ENCODE data around the gene BRAP. TPM values are rescaled to one million over a fixed set of nuclear protein-coding genes. Genes with fewer than 3 reads are reported as not detected.
"Not testable (repeated sequence)": the region's sequence is repeated elsewhere in the genome, so short reads cannot be mapped to it uniquely, and the experiment has no call there.

BRAP gene
- total RNA-seq, 1 donor from 2014 or later = 12.0 TPM

DNA sequence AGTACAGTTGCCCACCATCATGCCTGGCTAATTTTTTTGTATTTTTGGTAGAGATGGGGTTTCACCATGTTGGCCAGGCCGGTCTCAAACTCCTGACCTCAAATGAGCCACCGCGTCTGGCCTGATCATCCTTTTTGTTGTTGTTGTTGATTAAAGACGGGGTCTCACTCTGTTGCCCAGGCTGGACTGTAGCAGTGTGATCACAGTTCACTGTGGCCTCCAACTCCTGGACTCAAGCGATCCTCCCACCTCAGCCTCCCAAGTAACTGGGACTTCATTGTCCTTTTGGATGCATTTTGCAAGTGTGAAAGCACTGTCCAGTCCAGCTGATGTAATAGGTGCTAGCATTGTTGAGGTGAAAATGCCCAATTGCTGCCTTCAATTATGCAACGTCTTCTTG is 59.5 kb downstream of the BRAP start:
- no peaks in the 10 kb centered on the region for H3K4me1 ChIP-seq (ENCODE audit: control insufficient read depth in 3 of 3, insufficient read depth in 3 of 3, low read length in 3 of 3)
- no peaks in the 10 kb centered on the region for H3K9me3 ChIP-seq (ENCODE audit: control insufficient read depth in 3 of 3, low read length in 3 of 3)

GRCh38 chr12:111624540-111624939 is 61.2 kb downstream of the BRAP start:
- Histone ChIP-seq H3K4me1 (ENCODE audit: control insufficient read depth in 3 of 3, insufficient read depth in 3 of 3, low read length in 3 of 3) (no peaks in the 10 kb centered on the region), H3K4me3 (ENCODE audit: low read length in 3 of 3) (no peak overlapping the region), H3K9ac (ENCODE audit: low read depth in 1 of 3, low read length in 3 of 3) (no peak overlapping the region), H3K36me3 (ENCODE audit: control insufficient read depth in 3 of 3, insufficient read depth in 3 of 3, low read length in 3 of 3) (no peaks in the 10 kb centered on the region), H3K27ac (ENCODE audit: low read depth, low read length) (no peak overlapping the region), H3K27me3 (ENCODE audit: control insufficient read depth in 3 of 3, insufficient read depth in 3 of 3, low read length in 3 of 3) (no peaks in the 10 kb centered on the region), H3K9me3 (ENCODE audit: control insufficient read depth in 3 of 3, low read length in 3 of 3) (no peaks in the 10 kb centered on the region)

More for the DNA sequence above, 59.5 kb downstream of the BRAP start:
- Histone ChIP-seq H3K36me3 (ENCODE audit: control insufficient read depth in 3 of 3, insufficient read depth in 3 of 3, low read length in 3 of 3) (no peaks in the 10 kb centered on the region), H3K27ac (ENCODE audit: low read depth, low read length) (no peak overlapping the region), H3K9ac (ENCODE audit: low read depth in 1 of 3, low read length in 3 of 3) (no peak overlapping the region), H3K4me3 (ENCODE audit: low read length in 3 of 3) (no peak overlapping the region), H3K27me3 (ENCODE audit: control insufficient read depth in 3 of 3, insufficient read depth in 3 of 3, low read length in 3 of 3) (no peaks in the 10 kb centered on the region)

DNA sequence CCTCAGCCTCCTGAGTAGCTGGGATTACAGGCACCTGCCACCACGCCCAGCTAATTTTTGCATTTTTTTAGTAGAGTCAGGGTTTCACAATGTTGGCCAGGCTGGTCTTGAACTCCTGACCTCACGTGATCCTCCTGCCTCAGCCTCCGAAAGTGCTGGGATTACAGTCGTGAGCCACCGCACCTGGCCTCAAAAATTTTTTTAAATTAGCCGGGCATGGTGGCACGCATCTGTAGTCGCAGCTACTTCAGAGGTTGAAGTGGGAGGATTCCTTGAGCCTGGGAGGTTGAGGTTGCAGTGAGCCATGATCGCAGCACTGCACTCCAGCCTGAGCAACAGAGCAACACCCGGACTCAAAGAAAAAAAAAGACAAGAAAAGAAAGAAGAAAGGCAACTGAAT is 67.9 kb downstream of the BRAP start:
- H3K4me3 ChIP-seq (ENCODE audit: low read length in 3 of 3); H3K27me3 ChIP-seq (ENCODE audit: control insufficient read depth in 3 of 3, insufficient read depth in 3 of 3, low read length in 3 of 3); H3K36me3 ChIP-seq (ENCODE audit: control insufficient read depth in 3 of 3, insufficient read depth in 3 of 3, low read length in 3 of 3); H3K9ac ChIP-seq (ENCODE audit: low read depth in 1 of 3, low read length in 3 of 3); H3K9me3 ChIP-seq (ENCODE audit: control insufficient read depth in 3 of 3, low read length in 3 of 3); H3K4me1 ChIP-seq (ENCODE audit: control insufficient read depth in 3 of 3, insufficient read depth in 3 of 3, low read length in 3 of 3); H3K27ac ChIP-seq (ENCODE audit: low read depth, low read length): not testable (repeated sequence)

DNA sequence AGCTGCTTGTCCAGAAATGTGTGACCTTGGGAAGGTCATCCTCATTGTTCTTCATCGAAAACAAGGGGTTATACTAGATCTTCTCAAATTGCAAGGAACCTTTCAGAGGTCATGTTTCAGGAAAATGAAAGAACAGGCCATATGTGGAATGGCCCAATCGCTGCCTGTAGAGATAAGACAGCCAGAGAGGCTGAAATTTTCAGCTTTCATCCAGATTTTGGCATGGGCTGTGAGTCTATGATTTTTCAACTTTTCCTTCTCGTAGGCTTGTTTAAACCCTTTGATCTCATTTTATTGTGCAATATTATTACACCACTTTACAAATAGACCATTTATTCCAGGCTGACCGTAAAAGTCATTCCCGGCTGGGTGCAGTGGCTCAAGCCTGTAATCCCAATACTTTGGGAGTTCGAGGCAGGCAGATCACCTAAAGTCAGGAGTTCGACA is 69.6 kb downstream of the BRAP start:
- no peak overlapping the region for H3K4me3 ChIP-seq (ENCODE audit: low read length in 3 of 3)
- H3K4me1 ChIP-seq (ENCODE audit: control insufficient read depth in 3 of 3, insufficient read depth in 3 of 3, low read length in 3 of 3) = no peaks in the 10 kb centered on the region
- H3K27ac ChIP-seq (ENCODE audit: low read depth, low read length) = no peak overlapping the region
- H3K9ac ChIP-seq (ENCODE audit: low read depth in 1 of 3, low read length in 3 of 3) = no peak overlapping the region
- no peaks in the 10 kb centered on the region for H3K9me3 ChIP-seq (ENCODE audit: control insufficient read depth in 3 of 3, low read length in 3 of 3)
- no peaks in the 10 kb centered on the region for H3K27me3 ChIP-seq (ENCODE audit: control insufficient read depth in 3 of 3, insufficient read depth in 3 of 3, low read length in 3 of 3)
- H3K36me3 ChIP-seq (ENCODE audit: control insufficient read depth in 3 of 3, insufficient read depth in 3 of 3, low read length in 3 of 3) = no peaks in the 10 kb centered on the region

DNA sequence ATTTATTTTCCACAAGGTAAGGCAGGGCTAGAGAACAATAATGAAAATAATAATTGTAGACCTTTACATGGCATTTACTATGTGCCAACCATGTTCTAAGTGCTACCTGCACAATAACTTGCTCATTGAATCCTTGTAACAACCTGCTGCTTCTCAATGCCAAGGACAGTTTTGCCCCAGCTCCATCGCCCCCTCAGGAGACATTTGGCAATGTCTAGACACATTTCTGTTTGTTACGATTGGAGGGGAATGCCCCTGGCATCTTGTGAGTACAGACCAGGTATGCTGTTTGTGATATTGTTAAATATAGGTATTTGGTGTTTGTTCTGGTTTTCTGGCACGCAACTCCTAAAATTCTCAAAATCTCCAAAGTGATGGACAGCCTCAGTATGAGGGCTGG is 78.5 kb downstream of the BRAP start:
- Histone ChIP-seq H3K36me3 (ENCODE audit: control insufficient read depth in 3 of 3, insufficient read depth in 3 of 3, low read length in 3 of 3) (no peaks in the 10 kb centered on the region), H3K4me3 (ENCODE audit: low read length in 3 of 3) (no peak overlapping the region), H3K9ac (ENCODE audit: low read depth in 1 of 3, low read length in 3 of 3) (no peak overlapping the region), H3K27me3 (ENCODE audit: control insufficient read depth in 3 of 3, insufficient read depth in 3 of 3, low read length in 3 of 3) (no peaks in the 10 kb centered on the region), H3K4me1 (ENCODE audit: control insufficient read depth in 3 of 3, insufficient read depth in 3 of 3, low read length in 3 of 3) (no peaks in the 10 kb centered on the region), H3K27ac (ENCODE audit: low read depth, low read length) (no peak overlapping the region), H3K9me3 (ENCODE audit: control insufficient read depth in 3 of 3, low read length in 3 of 3) (no peaks in the 10 kb centered on the region)

GRCh38 chr12:111606767-111607230 is 79.0 kb downstream of the BRAP start:
- H3K27me3 ChIP-seq (ENCODE audit: control insufficient read depth in 3 of 3, insufficient read depth in 3 of 3, low read length in 3 of 3) = no peaks in the 10 kb centered on the region
- no peak overlapping the region for H3K4me3 ChIP-seq (ENCODE audit: low read length in 3 of 3)
- no peaks in the 10 kb centered on the region for H3K4me1 ChIP-seq (ENCODE audit: control insufficient read depth in 3 of 3, insufficient read depth in 3 of 3, low read length in 3 of 3)
- H3K9ac ChIP-seq (ENCODE audit: low read depth in 1 of 3, low read length in 3 of 3) = no peak overlapping the region
- no peaks in the 10 kb centered on the region for H3K36me3 ChIP-seq (ENCODE audit: control insufficient read depth in 3 of 3, insufficient read depth in 3 of 3, low read length in 3 of 3)
- no peak overlapping the region for H3K27ac ChIP-seq (ENCODE audit: low read depth, low read length)
- H3K9me3 ChIP-seq (ENCODE audit: control insufficient read depth in 3 of 3, low read length in 3 of 3) = no peaks in the 10 kb centered on the region

DNA sequence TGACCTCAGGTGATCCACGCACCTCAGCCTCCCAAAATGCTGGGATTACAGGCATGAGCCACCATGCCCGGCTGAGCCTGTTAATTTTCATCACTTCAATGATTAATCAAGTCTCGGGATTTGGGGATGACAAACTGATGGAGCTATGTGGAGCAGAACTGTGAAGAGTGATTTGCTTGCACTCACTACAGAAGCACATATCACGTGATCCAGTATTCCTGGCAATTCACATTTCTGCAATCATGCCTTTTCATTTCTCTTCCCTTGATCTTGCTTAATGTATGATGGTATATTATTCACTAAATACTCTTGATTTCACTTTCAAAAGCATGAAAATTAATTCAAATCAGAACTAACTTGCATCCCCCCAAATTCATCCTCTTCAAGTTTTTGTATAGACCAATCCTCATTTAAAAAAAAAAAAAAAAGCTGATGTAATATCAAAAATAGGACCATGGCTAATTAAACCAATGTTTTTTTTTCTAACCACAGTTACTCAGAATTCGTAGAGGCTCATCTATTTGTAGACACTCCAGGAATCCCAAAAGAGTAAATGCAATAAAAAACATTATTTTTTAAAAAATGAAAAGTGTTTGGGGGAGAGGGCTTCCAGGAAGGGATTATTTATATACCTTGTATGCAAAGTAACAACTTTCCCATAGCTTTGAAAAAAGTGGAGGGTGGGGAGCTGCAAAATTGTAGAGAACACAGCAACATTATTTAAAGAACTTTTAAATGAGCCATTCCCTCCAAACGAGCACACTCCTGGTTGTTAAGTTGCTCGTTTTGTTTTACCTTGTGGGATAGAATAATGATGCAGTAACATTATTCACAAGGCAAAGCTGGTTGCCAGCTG is 79.6 kb downstream of the BRAP start:
- H3K4me1 ChIP-seq (ENCODE audit: control insufficient read depth in 3 of 3, insufficient read depth in 3 of 3, low read length in 3 of 3) = no peaks in the 10 kb centered on the region
- no peaks in the 10 kb centered on the region for H3K9me3 ChIP-seq (ENCODE audit: control insufficient read depth in 3 of 3, low read length in 3 of 3)

GRCh38 chr12:111602857-111603256 is 82.9 kb downstream of the BRAP start:
- H3K27me3 ChIP-seq (ENCODE audit: control insufficient read depth in 3 of 3, insufficient read depth in 3 of 3, low read length in 3 of 3); H3K4me1 ChIP-seq (ENCODE audit: control insufficient read depth in 3 of 3, insufficient read depth in 3 of 3, low read length in 3 of 3); H3K27ac ChIP-seq (ENCODE audit: low read depth, low read length); H3K9me3 ChIP-seq (ENCODE audit: control insufficient read depth in 3 of 3, low read length in 3 of 3); H3K9ac ChIP-seq (ENCODE audit: low read depth in 1 of 3, low read length in 3 of 3); H3K36me3 ChIP-seq (ENCODE audit: control insufficient read depth in 3 of 3, insufficient read depth in 3 of 3, low read length in 3 of 3); H3K4me3 ChIP-seq (ENCODE audit: low read length in 3 of 3): not testable (repeated sequence)

More for the DNA sequence above, 79.6 kb downstream of the BRAP start:
- Histone ChIP-seq H3K4me3 (ENCODE audit: low read length in 3 of 3) (no peak overlapping the region), H3K36me3 (ENCODE audit: control insufficient read depth in 3 of 3, insufficient read depth in 3 of 3, low read length in 3 of 3) (no peaks in the 10 kb centered on the region), H3K9ac (ENCODE audit: low read depth in 1 of 3, low read length in 3 of 3) (no peak overlapping the region), H3K27me3 (ENCODE audit: control insufficient read depth in 3 of 3, insufficient read depth in 3 of 3, low read length in 3 of 3) (no peaks in the 10 kb centered on the region), H3K27ac (ENCODE audit: low read depth, low read length) (no peak overlapping the region)

GRCh38 chr12:111602348-111602747 is 83.4 kb downstream of the BRAP start:
- Histone ChIP-seq H3K4me3 (ENCODE audit: low read length in 3 of 3) (no peak overlapping the region), H3K27ac (ENCODE audit: low read depth, low read length) (no peak overlapping the region), H3K27me3 (ENCODE audit: control insufficient read depth in 3 of 3, insufficient read depth in 3 of 3, low read length in 3 of 3) (no peaks in the 10 kb centered on the region), H3K36me3 (ENCODE audit: control insufficient read depth in 3 of 3, insufficient read depth in 3 of 3, low read length in 3 of 3) (no peaks in the 10 kb centered on the region), H3K4me1 (ENCODE audit: control insufficient read depth in 3 of 3, insufficient read depth in 3 of 3, low read length in 3 of 3) (peaks cover 2 to 10% (median 9%) of the 10 kb centered on the region in 3 donors), H3K9me3 (ENCODE audit: control insufficient read depth in 3 of 3, low read length in 3 of 3) (no peaks in the 10 kb centered on the region), H3K9ac (ENCODE audit: low read depth in 1 of 3, low read length in 3 of 3) (no peak overlapping the region)

DNA sequence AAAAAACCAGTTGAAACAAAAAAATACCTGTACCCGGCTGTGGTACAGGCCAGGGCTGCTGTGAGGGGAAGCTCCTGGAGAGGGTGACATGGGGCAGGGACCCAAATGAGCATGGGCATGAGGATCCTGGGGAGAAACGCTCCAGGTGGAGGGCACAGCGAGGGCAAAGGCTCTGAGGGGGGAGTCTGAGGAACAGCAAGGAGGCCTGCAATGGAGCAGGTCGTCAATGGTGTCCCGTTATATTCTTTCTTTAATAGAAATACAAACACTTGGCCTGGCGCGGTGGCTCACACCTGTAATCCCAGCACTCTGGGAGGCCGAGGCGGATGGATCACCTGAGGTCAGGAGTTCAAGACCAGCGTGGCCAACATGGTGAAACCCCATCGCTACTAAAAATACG is 84.8 kb downstream of the BRAP start:
- H3K27ac ChIP-seq (ENCODE audit: low read depth, low read length); H3K4me3 ChIP-seq (ENCODE audit: low read length in 3 of 3); H3K36me3 ChIP-seq (ENCODE audit: control insufficient read depth in 3 of 3, insufficient read depth in 3 of 3, low read length in 3 of 3): not testable (repeated sequence)

More for the DNA sequence above, 84.8 kb downstream of the BRAP start:
- not testable (repeated sequence) for H3K9ac ChIP-seq (ENCODE audit: low read depth in 1 of 3, low read length in 3 of 3); H3K27me3 ChIP-seq (ENCODE audit: control insufficient read depth in 3 of 3, insufficient read depth in 3 of 3, low read length in 3 of 3); H3K9me3 ChIP-seq (ENCODE audit: control insufficient read depth in 3 of 3, low read length in 3 of 3)
- H3K4me1 ChIP-seq (ENCODE audit: control insufficient read depth in 3 of 3, insufficient read depth in 3 of 3, low read length in 3 of 3) = peaks cover 15 to 16% (median 16%) of the 10 kb centered on the region in 3 donors

All from skeletal muscle tissue (tissue), 4 donors.